ENCODE measurements around the gene GFPT2.

GFPT2 gene

GRCh38 chr5:180338001-180338707 lies 15.0 kb downstream of the GFPT2 start:
- Histone ChIP-seq H3K79me2 (ENCODE audit: insufficient read depth, low read depth) (no peaks in the 10 kb centered on the region), H3K9ac (no peak overlapping the region), H2AFZ (ENCODE audit: low read depth) (no peak overlapping the region), H3K4me3 (IDR thresholded peaks at IDR 0.05; ENCODE audit: insufficient read depth, low read depth, low read length) (no peak overlapping the region), H3K4me1 (ENCODE audit: low read depth, poor library complexity, severe bottlenecking) (no peaks in the 10 kb centered on the region), H4K20me1 (ENCODE audit: insufficient read depth) (no peaks in the 10 kb centered on the region), H3K36me3 (ENCODE audit: insufficient read depth) (no peaks in the 10 kb centered on the region), H3K27me3 (ENCODE audit: insufficient read depth, low read depth) (no peaks in the 10 kb centered on the region), H3K27ac (no peak overlapping the region), H3K4me2 (no peak overlapping the region)
- TF ChIP-seq CTCF (conservative IDR thresholded peaks at IDR 0.05; ENCODE audit: low read depth, low read length): no peak

- H3K4me2 ChIP-seq: no peak overlapping the region
- H3K79me2 ChIP-seq (ENCODE audit: insufficient read depth, low read depth): no peaks in the 10 kb centered on the region
- H3K4me3 ChIP-seq (IDR thresholded peaks at IDR 0.05; ENCODE audit: insufficient read depth, low read depth, low read length): no peak overlapping the region
- H3K27me3 ChIP-seq (ENCODE audit: insufficient read depth, low read depth): no peaks in the 10 kb centered on the region
- H3K36me3 ChIP-seq (ENCODE audit: insufficient read depth): no peaks in the 10 kb centered on the region
- TF ChIP-seq CTCF (conservative IDR thresholded peaks at IDR 0.05; ENCODE audit: low read depth, low read length): no peak
- no peaks in the 10 kb centered on the region for H3K4me1 ChIP-seq (ENCODE audit: low read depth, poor library complexity, severe bottlenecking)
- H2AFZ ChIP-seq (ENCODE audit: low read depth): no peak overlapping the region
- no peak overlapping the region for H3K9ac ChIP-seq
- no peaks in the 10 kb centered on the region for H4K20me1 ChIP-seq (ENCODE audit: insufficient read depth)
- H3K27ac ChIP-seq: no peak overlapping the region
These were observed 16.7 kb downstream of the GFPT2 start for GRCh38 chr5:180336234-180337020.

GRCh38 chr5:180335614-180336233 lies 17.4 kb downstream of the GFPT2 start:
- no peak overlapping the region for H3K4me3 ChIP-seq (IDR thresholded peaks at IDR 0.05; ENCODE audit: insufficient read depth, low read depth, low read length)
- no peaks in the 10 kb centered on the region for H3K27me3 ChIP-seq (ENCODE audit: insufficient read depth, low read depth)
- no peak for TF ChIP-seq CTCF (conservative IDR thresholded peaks at IDR 0.05; ENCODE audit: low read depth, low read length)
- H3K36me3 ChIP-seq (ENCODE audit: insufficient read depth): no peaks in the 10 kb centered on the region
- H3K79me2 ChIP-seq (ENCODE audit: insufficient read depth, low read depth): no peaks in the 10 kb centered on the region
- no peak overlapping the region for H3K4me2 ChIP-seq
- H3K27ac ChIP-seq: no peak overlapping the region
- H2AFZ ChIP-seq (ENCODE audit: low read depth): no peak overlapping the region
- no peak overlapping the region for H3K9ac ChIP-seq
- no peaks in the 10 kb centered on the region for H3K4me1 ChIP-seq (ENCODE audit: low read depth, poor library complexity, severe bottlenecking)
- no peaks in the 10 kb centered on the region for H4K20me1 ChIP-seq (ENCODE audit: insufficient read depth)

- TF ChIP-seq CTCF (conservative IDR thresholded peaks at IDR 0.05; ENCODE audit: low read depth, low read length): no peak
- no peaks in the 10 kb centered on the region for H3K36me3 ChIP-seq (ENCODE audit: insufficient read depth)
- H3K4me3 ChIP-seq (IDR thresholded peaks at IDR 0.05; ENCODE audit: insufficient read depth, low read depth, low read length): no peak overlapping the region
- no peaks in the 10 kb centered on the region for H4K20me1 ChIP-seq (ENCODE audit: insufficient read depth)
- H3K27ac ChIP-seq: no peak overlapping the region
- no peaks in the 10 kb centered on the region for H3K4me1 ChIP-seq (ENCODE audit: low read depth, poor library complexity, severe bottlenecking)
- H2AFZ ChIP-seq (ENCODE audit: low read depth): no peak overlapping the region
- no peak overlapping the region for H3K4me2 ChIP-seq
- no peaks in the 10 kb centered on the region for H3K27me3 ChIP-seq (ENCODE audit: insufficient read depth, low read depth)
- no peak overlapping the region for H3K9ac ChIP-seq
- H3K79me2 ChIP-seq (ENCODE audit: insufficient read depth, low read depth): no peaks in the 10 kb centered on the region
These were observed 18.2 kb downstream of the GFPT2 start for GRCh38 chr5:180334751-180335613.

Measured in KMS-11 (cell line).